ENCODE measurements around the gene SOHLH1.

SOHLH1 gene

GRCh38 chr9:135665795-135666189 lies 33.5 kb downstream of the SOHLH1 start:
- Mint-ChIP-seq H3K4me3 (no peak overlapping the region), H3K27me3 (peaks cover 22% of the 10 kb centered on the region), H3K36me3 (no peaks in the 10 kb centered on the region), H3K27ac (no peak overlapping the region), H3K4me1 (no peaks in the 10 kb centered on the region), H3K9me3 (peaks cover 3% of the 10 kb centered on the region)
- no peak for ATAC-seq

- ATAC-seq = no peak
- no peaks in the 10 kb centered on the region for H3K4me1 Mint-ChIP-seq
- H3K36me3 Mint-ChIP-seq = no peaks in the 10 kb centered on the region
- peaks cover 3% of the 10 kb centered on the region for H3K9me3 Mint-ChIP-seq
- no peak overlapping the region for H3K4me3 Mint-ChIP-seq
- no peak overlapping the region for H3K27ac Mint-ChIP-seq
- H3K27me3 Mint-ChIP-seq = peaks cover 22% of the 10 kb centered on the region
Observed at GRCh38 chr9:135664801-135665794, 34.2 kb downstream of the SOHLH1 start.

- no peaks in the 10 kb centered on the region for H3K4me1 Mint-ChIP-seq
- H3K4me3 Mint-ChIP-seq = no peak overlapping the region
- H3K36me3 Mint-ChIP-seq = no peaks in the 10 kb centered on the region
- H3K27ac Mint-ChIP-seq = no peak overlapping the region
- H3K27me3 Mint-ChIP-seq = peaks cover 22% of the 10 kb centered on the region
- no peak for ATAC-seq
- H3K9me3 Mint-ChIP-seq = peaks cover 3% of the 10 kb centered on the region
Observed at GRCh38 chr9:135664266-135664665, 35.0 kb downstream of the SOHLH1 start.

GRCh38 chr9:135663857-135664256 lies 35.4 kb downstream of the SOHLH1 start:
- Mint-ChIP-seq H3K9me3 (peaks cover 3% of the 10 kb centered on the region), H3K36me3 (no peaks in the 10 kb centered on the region), H3K4me3 (no peak overlapping the region), H3K27me3 (peaks cover 22% of the 10 kb centered on the region), H3K4me1 (no peaks in the 10 kb centered on the region), H3K27ac (no peak overlapping the region)
- no peak for ATAC-seq

GRCh38 chr9:135663451-135663770 lies 35.9 kb downstream of the SOHLH1 start:
- Mint-ChIP-seq H3K27ac (no peak overlapping the region), H3K36me3 (no peaks in the 10 kb centered on the region), H3K9me3 (peaks cover 2% of the 10 kb centered on the region), H3K4me1 (no peaks in the 10 kb centered on the region), H3K4me3 (no peak overlapping the region), H3K27me3 (peaks cover 22% of the 10 kb centered on the region)
- no peak for ATAC-seq

GRCh38 chr9:135662758-135663450 lies 36.4 kb downstream of the SOHLH1 start, which contains the start of gene LCN9:
TSS of gene LCN9 (plus strand) at chr9:135663309. CDS start at chr9:135663322, 13 bp downstream.
- no peak within 1 kb of the TSS for H3K27ac Mint-ChIP-seq

GRCh38 chr9:135661816-135662560 lies 37.3 kb downstream of the SOHLH1 start:
- H3K27me3 Mint-ChIP-seq = peaks cover 22% of the 10 kb centered on the region
- H3K9me3 Mint-ChIP-seq = no peaks in the 10 kb centered on the region
- no peaks in the 10 kb centered on the region for H3K36me3 Mint-ChIP-seq
- H3K27ac Mint-ChIP-seq = no peak overlapping the region
- no peaks in the 10 kb centered on the region for H3K4me1 Mint-ChIP-seq
- H3K4me3 Mint-ChIP-seq = no peak overlapping the region
- ATAC-seq = no peak

More at GRCh38 chr9:135662758-135663450, 36.4 kb downstream of the SOHLH1 start, which contains the start of gene LCN9:
- H3K36me3 Mint-ChIP-seq = no peaks in the 10 kb centered on the region
- no peaks in the 10 kb centered on the region for H3K4me1 Mint-ChIP-seq
- no peak within 1 kb of the TSS for H3K4me3 Mint-ChIP-seq
- H3K9me3 Mint-ChIP-seq = no peaks in the 10 kb centered on the region
- peaks cover 22% of the 10 kb centered on the region for H3K27me3 Mint-ChIP-seq
- ATAC-seq = no peak

- no peak overlapping the region for H3K27ac Mint-ChIP-seq
- H3K4me3 Mint-ChIP-seq = no peak overlapping the region
- H3K4me1 Mint-ChIP-seq = no peaks in the 10 kb centered on the region
- H3K27me3 Mint-ChIP-seq = peaks cover 25% of the 10 kb centered on the region
- H3K9me3 Mint-ChIP-seq = no peaks in the 10 kb centered on the region
- H3K36me3 Mint-ChIP-seq = no peaks in the 10 kb centered on the region
- ATAC-seq = no peak
Observed at GRCh38 chr9:135660407-135660806, 38.9 kb downstream of the SOHLH1 start.

GRCh38 chr9:135659252-135659651 lies 40.0 kb downstream of the SOHLH1 start:
- Mint-ChIP-seq H3K9me3 (no peaks in the 10 kb centered on the region), H3K36me3 (no peaks in the 10 kb centered on the region), H3K4me1 (no peaks in the 10 kb centered on the region), H3K27me3 (peaks cover 24% of the 10 kb centered on the region), H3K27ac (no peak overlapping the region), H3K4me3 (no peak overlapping the region)
- ATAC-seq = no peak

GRCh38 chr9:135657416-135657815 lies 41.9 kb downstream of the SOHLH1 start:
- Mint-ChIP-seq H3K36me3 (no peaks in the 10 kb centered on the region), H3K9me3 (no peaks in the 10 kb centered on the region), H3K27me3 (peaks cover 27% of the 10 kb centered on the region), H3K27ac (no peak overlapping the region), H3K4me3 (no peak overlapping the region), H3K4me1 (no peaks in the 10 kb centered on the region)
- no peak for ATAC-seq

- Mint-ChIP-seq H3K27me3 (peaks cover 27% of the 10 kb centered on the region), H3K4me1 (no peaks in the 10 kb centered on the region), H3K9me3 (peaks cover 2% of the 10 kb centered on the region), H3K4me3 (no peak overlapping the region), H3K27ac (no peak overlapping the region), H3K36me3 (no peaks in the 10 kb centered on the region)
- no peak for ATAC-seq
Observed at GRCh38 chr9:135655317-135655716, 44.0 kb downstream of the SOHLH1 start.

GRCh38 chr9:135650408-135650807 lies 48.9 kb downstream of the SOHLH1 start:
- H3K9me3 Mint-ChIP-seq = peaks cover 12% of the 10 kb centered on the region
- no peaks in the 10 kb centered on the region for H3K4me1 Mint-ChIP-seq
- H3K4me3 Mint-ChIP-seq = no peak overlapping the region
- peaks cover under 1% of the 10 kb centered on the region for H3K36me3 Mint-ChIP-seq
- H3K27me3 Mint-ChIP-seq = peaks cover 15% of the 10 kb centered on the region
- ATAC-seq = no peak
- no peak overlapping the region for H3K27ac Mint-ChIP-seq

GRCh38 chr9:135649508-135649907 lies 49.8 kb downstream of the SOHLH1 start:
- Mint-ChIP-seq H3K9me3 (peaks cover 21% of the 10 kb centered on the region), H3K4me3 (no peak overlapping the region), H3K27me3 (peaks cover 10% of the 10 kb centered on the region), H3K4me1 (no peaks in the 10 kb centered on the region), H3K27ac (no peak overlapping the region), H3K36me3 (peaks cover 5% of the 10 kb centered on the region)
- ATAC-seq = no peak

- no peak for ATAC-seq
- Mint-ChIP-seq H3K4me1 (no peaks in the 10 kb centered on the region), H3K4me3 (no peak overlapping the region), H3K27me3 (peaks cover 3% of the 10 kb centered on the region), H3K9me3 (peaks cover 25% of the 10 kb centered on the region), H3K27ac (no peak overlapping the region), H3K36me3 (peaks cover 5% of the 10 kb centered on the region)
Observed at GRCh38 chr9:135648494-135649410, 50.5 kb downstream of the SOHLH1 start.

Measured in stimulated activated memory B cell treated with anti-CD40 and anti-IgM and Interleukin-4, amounts not matched to agents 10 μg/mL and 1 μg/mL and 100 μg/mL, for 72 hours (primary cell).